ENCODE data around the gene PCSK2. TPM values are rescaled to one million over a fixed set of nuclear protein-coding genes. Genes with fewer than 3 reads are reported as not detected.

PCSK2 gene
- polyA plus RNA-seq, 1 donor from 2014 or later, result 27.9 TPM

DNA sequence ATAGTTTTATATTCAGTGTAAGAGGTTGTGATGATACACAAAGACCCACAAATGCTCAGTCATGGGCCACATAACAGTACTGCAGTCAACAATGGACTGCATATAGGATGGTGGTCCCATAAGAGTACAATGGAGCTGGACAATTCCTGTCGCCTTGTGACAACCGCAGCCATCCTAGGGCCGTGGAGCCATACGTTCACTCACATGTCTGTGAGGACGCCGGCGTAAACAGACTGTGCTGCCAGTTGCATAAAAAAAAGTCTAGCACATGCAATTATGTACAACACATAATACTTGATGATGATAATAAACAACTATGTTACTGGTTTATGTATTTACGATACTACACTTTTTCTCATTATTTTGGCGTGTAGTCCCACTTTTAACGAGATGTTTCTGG is 273.4 kb downstream of the PCSK2 start:
- Histone ChIP-seq H3K9ac (ENCODE audit: low read length) (no peak overlapping the region), H2AFZ (ENCODE audit: low read depth, low read length) (no peak overlapping the region), H3K9me3 (ENCODE audit: low read length) (no peaks in the 10 kb centered on the region), H3K27me3 (ENCODE audit: insufficient read depth, low read depth, low read length) (no peaks in the 10 kb centered on the region), H3K9me2 (ENCODE audit: insufficient read depth, low read length) (no peaks in the 10 kb centered on the region), H3F3A (ENCODE audit: insufficient read depth, low read length, poor library complexity, severe bottlenecking) (no peaks in the 10 kb centered on the region), H3K27ac (ENCODE audit: low read length) (no peak overlapping the region), H3K4me3 (ENCODE audit: low read length) (no peak overlapping the region), H3K36me3 (ENCODE audit: insufficient read depth, low read length) (no peaks in the 10 kb centered on the region), H4K20me1 (ENCODE audit: insufficient read depth) (no peaks in the 10 kb centered on the region), H3K4me2 (ENCODE audit: low read length) (no peak overlapping the region), H3K79me2 (replicated peaks; ENCODE audit: insufficient read depth, low read length) (no peaks in the 10 kb centered on the region)
- TF ChIP-seq, protein P1, sequence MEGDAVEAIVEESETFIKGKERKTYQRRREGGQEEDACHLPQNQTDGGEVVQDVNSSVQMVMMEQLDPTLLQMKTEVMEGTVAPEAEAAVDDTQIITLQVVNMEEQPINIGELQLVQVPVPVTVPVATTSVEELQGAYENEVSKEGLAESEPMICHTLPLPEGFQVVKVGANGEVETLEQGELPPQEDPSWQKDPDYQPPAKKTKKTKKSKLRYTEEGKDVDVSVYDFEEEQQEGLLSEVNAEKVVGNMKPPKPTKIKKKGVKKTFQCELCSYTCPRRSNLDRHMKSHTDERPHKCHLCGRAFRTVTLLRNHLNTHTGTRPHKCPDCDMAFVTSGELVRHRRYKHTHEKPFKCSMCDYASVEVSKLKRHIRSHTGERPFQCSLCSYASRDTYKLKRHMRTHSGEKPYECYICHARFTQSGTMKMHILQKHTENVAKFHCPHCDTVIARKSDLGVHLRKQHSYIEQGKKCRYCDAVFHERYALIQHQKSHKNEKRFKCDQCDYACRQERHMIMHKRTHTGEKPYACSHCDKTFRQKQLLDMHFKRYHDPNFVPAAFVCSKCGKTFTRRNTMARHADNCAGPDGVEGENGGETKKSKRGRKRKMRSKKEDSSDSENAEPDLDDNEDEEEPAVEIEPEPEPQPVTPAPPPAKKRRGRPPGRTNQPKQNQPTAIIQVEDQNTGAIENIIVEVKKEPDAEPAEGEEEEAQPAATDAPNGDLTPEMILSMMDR (IDR thresholded peaks at IDR 0.05; ENCODE audit: poor library complexity, severe bottlenecking), result no peak
- TF ChIP-seq EZH2 (IDR thresholded peaks at IDR 0.05; ENCODE audit: borderline replicate concordance, insufficient read depth, low read length, poor library complexity, severe bottlenecking) (no peak), TAF1 (IDR thresholded peaks at IDR 0.05; ENCODE audit: low read depth) (no peak), MXI1 (conservative IDR thresholded peaks at IDR 0.05; ENCODE audit: poor library complexity, severe bottlenecking) (no peak), SMC3 (conservative IDR thresholded peaks at IDR 0.05; ENCODE audit: poor library complexity) (no peak), POLR2AphosphoS5 (IDR thresholded peaks at IDR 0.05) (no peak), EP300 (conservative IDR thresholded peaks at IDR 0.05; ENCODE audit: poor library complexity, severe bottlenecking) (no peak), RAD21 (conservative IDR thresholded peaks at IDR 0.05) (no peak)
- TF ChIP-seq, protein P2, sequence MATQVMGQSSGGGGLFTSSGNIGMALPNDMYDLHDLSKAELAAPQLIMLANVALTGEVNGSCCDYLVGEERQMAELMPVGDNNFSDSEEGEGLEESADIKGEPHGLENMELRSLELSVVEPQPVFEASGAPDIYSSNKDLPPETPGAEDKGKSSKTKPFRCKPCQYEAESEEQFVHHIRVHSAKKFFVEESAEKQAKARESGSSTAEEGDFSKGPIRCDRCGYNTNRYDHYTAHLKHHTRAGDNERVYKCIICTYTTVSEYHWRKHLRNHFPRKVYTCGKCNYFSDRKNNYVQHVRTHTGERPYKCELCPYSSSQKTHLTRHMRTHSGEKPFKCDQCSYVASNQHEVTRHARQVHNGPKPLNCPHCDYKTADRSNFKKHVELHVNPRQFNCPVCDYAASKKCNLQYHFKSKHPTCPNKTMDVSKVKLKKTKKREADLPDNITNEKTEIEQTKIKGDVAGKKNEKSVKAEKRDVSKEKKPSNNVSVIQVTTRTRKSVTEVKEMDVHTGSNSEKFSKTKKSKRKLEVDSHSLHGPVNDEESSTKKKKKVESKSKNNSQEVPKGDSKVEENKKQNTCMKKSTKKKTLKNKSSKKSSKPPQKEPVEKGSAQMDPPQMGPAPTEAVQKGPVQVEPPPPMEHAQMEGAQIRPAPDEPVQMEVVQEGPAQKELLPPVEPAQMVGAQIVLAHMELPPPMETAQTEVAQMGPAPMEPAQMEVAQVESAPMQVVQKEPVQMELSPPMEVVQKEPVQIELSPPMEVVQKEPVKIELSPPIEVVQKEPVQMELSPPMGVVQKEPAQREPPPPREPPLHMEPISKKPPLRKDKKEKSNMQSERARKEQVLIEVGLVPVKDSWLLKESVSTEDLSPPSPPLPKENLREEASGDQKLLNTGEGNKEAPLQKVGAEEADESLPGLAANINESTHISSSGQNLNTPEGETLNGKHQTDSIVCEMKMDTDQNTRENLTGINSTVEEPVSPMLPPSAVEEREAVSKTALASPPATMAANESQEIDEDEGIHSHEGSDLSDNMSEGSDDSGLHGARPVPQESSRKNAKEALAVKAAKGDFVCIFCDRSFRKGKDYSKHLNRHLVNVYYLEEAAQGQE (IDR thresholded peaks at IDR 0.05; ENCODE audit: borderline replicate concordance), result no peak

DNA sequence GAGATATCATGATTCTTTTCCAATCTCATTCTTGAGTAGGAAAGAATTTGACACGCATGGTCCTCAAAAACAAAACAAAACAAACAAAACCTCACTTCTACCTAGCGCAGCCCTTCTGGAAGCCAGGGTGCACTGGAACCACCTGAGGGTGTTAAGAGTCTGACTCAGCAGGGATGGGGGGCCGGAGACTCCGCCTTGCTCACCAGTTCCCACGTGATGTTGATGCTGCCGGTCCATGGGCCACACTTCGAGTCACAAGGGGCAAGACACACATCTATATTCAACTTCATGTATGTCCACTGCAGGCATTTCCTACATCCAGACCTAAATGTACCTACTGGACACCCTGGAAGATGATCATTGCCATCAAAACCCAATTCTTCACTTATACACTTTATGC is 274.0 kb downstream of the PCSK2 start:
- Histone ChIP-seq H3K4me2 (ENCODE audit: low read length) (no peak overlapping the region), H3K36me3 (ENCODE audit: insufficient read depth, low read length) (no peaks in the 10 kb centered on the region), H3K79me2 (replicated peaks; ENCODE audit: insufficient read depth, low read length) (no peaks in the 10 kb centered on the region), H3K4me3 (ENCODE audit: low read length) (no peak overlapping the region), H4K20me1 (ENCODE audit: insufficient read depth) (no peaks in the 10 kb centered on the region), H2AFZ (ENCODE audit: low read depth, low read length) (no peak overlapping the region), H3F3A (ENCODE audit: insufficient read depth, low read length, poor library complexity, severe bottlenecking) (no peaks in the 10 kb centered on the region), H3K27ac (ENCODE audit: low read length) (no peak overlapping the region), H3K9ac (ENCODE audit: low read length) (no peak overlapping the region), H3K9me3 (ENCODE audit: low read length) (no peaks in the 10 kb centered on the region), H3K27me3 (ENCODE audit: insufficient read depth, low read depth, low read length) (no peaks in the 10 kb centered on the region), H3K9me2 (ENCODE audit: insufficient read depth, low read length) (no peaks in the 10 kb centered on the region)
- TF ChIP-seq, protein P2 (IDR thresholded peaks at IDR 0.05; ENCODE audit: borderline replicate concordance), result no peak
- TF ChIP-seq SMC3 (conservative IDR thresholded peaks at IDR 0.05; ENCODE audit: poor library complexity) (no peak), POLR2AphosphoS5 (IDR thresholded peaks at IDR 0.05) (no peak), EP300 (conservative IDR thresholded peaks at IDR 0.05; ENCODE audit: poor library complexity, severe bottlenecking) (no peak), EZH2 (IDR thresholded peaks at IDR 0.05; ENCODE audit: borderline replicate concordance, insufficient read depth, low read length, poor library complexity, severe bottlenecking) (no peak), RAD21 (conservative IDR thresholded peaks at IDR 0.05) (no peak), TAF1 (IDR thresholded peaks at IDR 0.05; ENCODE audit: low read depth) (no peak), MXI1 (conservative IDR thresholded peaks at IDR 0.05; ENCODE audit: poor library complexity, severe bottlenecking) (no peak)
- TF ChIP-seq, protein P1 (IDR thresholded peaks at IDR 0.05; ENCODE audit: poor library complexity, severe bottlenecking), result no peak
